DOHH2 (cell line): ENCODE results near the gene VPS26B.
A peak's percentile ranks its signal among the peaks of the same experiment; 100 is the strongest.

Source experiments
- H3F3A ChIP-seq: fragments of 200-600 bp; sonication (generic), shearing (Covaris generic); 2 replicates; pipeline ENCODE4 v1.6.0; 2016; ENCODE audit warnings: antibody characterized with exemption, mild to moderate bottlenecking; ENCODE audit not compliant: control insufficient read depth, insufficient read depth
- H3K27ac ChIP-seq: fragments of 200-600 bp; sonication (generic); 2 replicates; pipeline ENCODE4 v1.5.1; 2014; ENCODE audit warnings: low read depth, mild to moderate bottlenecking, low read length, moderate library complexity
- H3K27me3 ChIP-seq: fragments of 200-600 bp; sonication (generic); 2 replicates; pipeline ENCODE4 v1.6.1; 2014; ENCODE audit warnings: mild to moderate bottlenecking, low read length, mixed read lengths; ENCODE audit not compliant: control insufficient read depth
- H3K36me3 ChIP-seq: fragments of 200-600 bp; sonication (generic); 2 replicates; pipeline ENCODE4 v1.6.1; 2014; ENCODE audit warnings: mild to moderate bottlenecking, low read length, moderate library complexity, mixed read lengths; ENCODE audit not compliant: control insufficient read depth
- H3K4me1 ChIP-seq: fragments of 200-600 bp; sonication (generic); 2 replicates; pipeline ENCODE4 v1.6.1; 2014; ENCODE audit warnings: mild to moderate bottlenecking, low read length, mixed read lengths; ENCODE audit not compliant: control insufficient read depth
- H3K4me2 ChIP-seq: fragments of 200-600 bp; sonication (generic); 2 replicates; pipeline ENCODE4 v1.6.0; 2014; ENCODE audit warnings: mild to moderate bottlenecking, low read length, moderate library complexity
- H3K4me3 ChIP-seq: fragments of 200-600 bp; sonication (generic); 2 replicates; pipeline ENCODE4 v1.5.1; 2014; ENCODE audit warnings: mild to moderate bottlenecking, low read length, mixed read lengths
- H3K79me2 ChIP-seq: fragments of 200-600 bp; sonication (generic); 2 replicates; pipeline ENCODE4 v1.6.1; 2014; ENCODE audit warnings: mild to moderate bottlenecking, low read length, mixed read lengths; ENCODE audit not compliant: control insufficient read depth
- H3K9me2 ChIP-seq: fragments of 200-600 bp; sonication (generic); replicated peaks from 2 replicates; pipeline ENCODE4 v1.6.1; 2014; ENCODE audit warnings: mild to moderate bottlenecking, low read length, mixed read lengths; ENCODE audit not compliant: control insufficient read depth
- H3K9me3 ChIP-seq: fragments of 200-600 bp; sonication (generic); 2 replicates; pipeline ENCODE4 v1.6.1; 2014; ENCODE audit warnings: antibody characterized with exemption, low read length, mixed read lengths; ENCODE audit not compliant: control insufficient read depth, insufficient read depth
- H4K20me1 ChIP-seq: fragments of 200-600 bp; sonication (generic); 2 replicates; pipeline ENCODE4 v1.6.0; 2014; ENCODE audit warnings: low read depth, mild to moderate bottlenecking, antibody characterized with exemption, low read length, moderate library complexity; ENCODE audit not compliant: control insufficient read depth, insufficient read depth
- EZH2phosphoT487 ChIP-seq: fragments of 200-600 bp; sonication (generic); IDR thresholded peaks from 2 replicates; pipeline ENCODE4 v1.6.1; 2017; ENCODE audit warnings: borderline replicate concordance, mild to moderate bottlenecking, antibody characterized with exemption, low read length, moderate library complexity, mixed read lengths
- TF ChIP-seq, protein P1 (sequence below): fragments of 200-600 bp; sonication (generic); IDR thresholded peaks from one replicate; pipeline ENCODE4 v1.5.1; 2014; ENCODE audit warnings: antibody characterized with exemption, mild to moderate bottlenecking, low read depth, low read length; ENCODE audit not compliant: poor library complexity, severe bottlenecking

Gene VPS26B

DNA sequence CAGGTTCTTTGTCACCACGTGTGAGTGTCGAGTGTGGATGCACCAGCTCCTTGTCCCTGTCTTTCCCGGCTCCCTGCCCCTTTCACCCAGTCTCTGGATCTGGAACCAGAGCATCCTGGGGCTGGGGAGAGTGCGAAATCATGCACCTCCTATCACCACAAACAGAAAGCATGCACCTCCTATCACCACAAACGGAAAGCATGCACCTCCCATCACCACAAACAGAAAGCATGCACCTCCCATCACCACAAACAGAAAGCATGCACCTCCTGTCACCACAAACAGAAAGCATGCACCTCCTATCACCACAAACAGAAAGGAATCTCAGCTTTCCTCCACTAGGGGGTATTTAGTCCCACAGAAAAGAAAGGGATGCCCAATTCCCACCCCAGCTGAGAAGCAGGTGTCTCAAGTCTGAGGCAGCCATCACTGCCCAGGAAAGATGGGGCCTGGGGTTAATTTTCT, 45.8 kb downstream of the VPS26B start:
- Histone ChIP-seq H4K20me1 (no peaks in the 10 kb centered on the region), H3K27ac (no peak overlapping the region), H3K27me3 (peaks cover 20% of the 10 kb centered on the region), H3K4me1 (no peaks in the 10 kb centered on the region), H3K79me2 (no peaks in the 10 kb centered on the region), H3K9me3 (no peaks in the 10 kb centered on the region), H3K4me3 (no peak overlapping the region), H3K36me3 (no peaks in the 10 kb centered on the region), H3K4me2 (no peak overlapping the region), H3K9me2 (no peaks in the 10 kb centered on the region), H3F3A (no peaks in the 10 kb centered on the region)
- TF ChIP-seq EZH2phosphoT487: no peak
- TF ChIP-seq, protein P1, sequence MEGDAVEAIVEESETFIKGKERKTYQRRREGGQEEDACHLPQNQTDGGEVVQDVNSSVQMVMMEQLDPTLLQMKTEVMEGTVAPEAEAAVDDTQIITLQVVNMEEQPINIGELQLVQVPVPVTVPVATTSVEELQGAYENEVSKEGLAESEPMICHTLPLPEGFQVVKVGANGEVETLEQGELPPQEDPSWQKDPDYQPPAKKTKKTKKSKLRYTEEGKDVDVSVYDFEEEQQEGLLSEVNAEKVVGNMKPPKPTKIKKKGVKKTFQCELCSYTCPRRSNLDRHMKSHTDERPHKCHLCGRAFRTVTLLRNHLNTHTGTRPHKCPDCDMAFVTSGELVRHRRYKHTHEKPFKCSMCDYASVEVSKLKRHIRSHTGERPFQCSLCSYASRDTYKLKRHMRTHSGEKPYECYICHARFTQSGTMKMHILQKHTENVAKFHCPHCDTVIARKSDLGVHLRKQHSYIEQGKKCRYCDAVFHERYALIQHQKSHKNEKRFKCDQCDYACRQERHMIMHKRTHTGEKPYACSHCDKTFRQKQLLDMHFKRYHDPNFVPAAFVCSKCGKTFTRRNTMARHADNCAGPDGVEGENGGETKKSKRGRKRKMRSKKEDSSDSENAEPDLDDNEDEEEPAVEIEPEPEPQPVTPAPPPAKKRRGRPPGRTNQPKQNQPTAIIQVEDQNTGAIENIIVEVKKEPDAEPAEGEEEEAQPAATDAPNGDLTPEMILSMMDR: peak; percentile 23

DNA sequence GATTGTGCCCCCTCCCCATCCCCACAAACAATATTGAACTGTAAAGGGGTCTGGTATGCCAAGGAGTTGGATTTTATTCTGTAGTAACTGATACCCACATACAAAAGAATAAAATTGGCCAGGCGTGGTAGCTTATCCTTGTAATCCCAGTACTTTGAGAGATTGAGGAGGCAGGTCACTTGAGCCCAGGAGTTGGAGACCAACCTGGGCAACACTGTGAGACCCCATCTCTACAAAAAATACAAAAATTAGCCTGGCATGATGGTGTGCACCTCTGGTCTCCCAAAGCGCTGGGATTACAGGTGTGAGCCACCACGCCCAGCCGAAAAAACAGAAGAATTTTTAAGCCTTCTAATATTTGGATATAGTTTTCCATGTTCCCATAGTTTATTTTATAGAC, 47.5 kb downstream of the VPS26B start:
- Histone ChIP-seq H3K27me3 (peaks cover 30% of the 10 kb centered on the region), H3K9me2 (no peaks in the 10 kb centered on the region), H3K4me2 (no peak overlapping the region), H3K4me3 (no peak overlapping the region), H3K27ac (no peak overlapping the region), H3K4me1 (no peaks in the 10 kb centered on the region), H3K79me2 (no peaks in the 10 kb centered on the region), H3F3A (no peaks in the 10 kb centered on the region), H4K20me1 (no peaks in the 10 kb centered on the region), H3K36me3 (no peaks in the 10 kb centered on the region), H3K9me3 (no peaks in the 10 kb centered on the region)
- TF ChIP-seq, protein P1: no peak
- TF ChIP-seq EZH2phosphoT487: no peak

- Histone ChIP-seq H3K27me3 (peaks cover 36% of the 10 kb centered on the region), H3K4me1 (no peaks in the 10 kb centered on the region), H3K9me2 (no peaks in the 10 kb centered on the region), H3K4me3 (no peak overlapping the region), H4K20me1 (no peaks in the 10 kb centered on the region), H3K27ac (no peak overlapping the region), H3K4me2 (no peak overlapping the region), H3F3A (no peaks in the 10 kb centered on the region), H3K36me3 (no peaks in the 10 kb centered on the region), H3K79me2 (no peaks in the 10 kb centered on the region), H3K9me3 (no peaks in the 10 kb centered on the region)
- TF ChIP-seq EZH2phosphoT487: no peak
- TF ChIP-seq, protein P1: no peak
These were observed 48.2 kb downstream of the VPS26B start for GRCh38 chr11:134272381-134273316.
